Lower leg skin (tissue), 3 donors: ENCODE data around the gene TUBGCP6.

Source experiments
- POLR2A ChIP-seq, 2 donors: fragments of 450-650 bp; IDR thresholded peaks; one replicate each; pipeline ENCODE4 v1.6.1; 2016 to 2017; ENCODE audit warnings: antibody characterized with exemption in 2 of 2, mild to moderate bottlenecking in 1 of 2, moderate library complexity in 1 of 2
- TF ChIP-seq, protein P1 (sequence below), 3 donors: fragments of 450-650 bp; IDR thresholded peaks; one replicate each; pipeline ENCODE4 v1.5.1; 2016; ENCODE audit warnings: antibody characterized with exemption in 3 of 3, mild to moderate bottlenecking in 3 of 3, moderate library complexity in 2 of 3

DNA sequence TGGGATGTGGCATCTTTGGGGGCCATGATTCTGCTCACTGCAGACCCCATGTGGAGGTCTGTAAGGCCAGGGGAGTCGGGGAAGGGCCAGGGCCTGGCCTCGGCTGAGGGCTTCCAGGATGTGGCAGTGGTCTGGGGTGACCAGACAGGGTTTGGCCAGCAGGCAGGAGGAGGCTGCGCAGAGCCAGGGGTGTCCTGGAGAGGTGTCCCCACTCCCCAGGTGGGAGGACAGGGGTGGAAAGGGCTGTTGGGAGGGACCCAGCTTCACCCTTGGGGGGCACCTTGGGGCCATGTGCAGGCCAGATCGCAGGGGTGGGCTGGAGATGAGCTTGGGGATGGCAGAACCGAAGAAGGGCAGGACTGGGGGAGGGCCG lies 70.9 kb downstream of the TUBGCP6 start:
- TF ChIP-seq, protein P1, sequence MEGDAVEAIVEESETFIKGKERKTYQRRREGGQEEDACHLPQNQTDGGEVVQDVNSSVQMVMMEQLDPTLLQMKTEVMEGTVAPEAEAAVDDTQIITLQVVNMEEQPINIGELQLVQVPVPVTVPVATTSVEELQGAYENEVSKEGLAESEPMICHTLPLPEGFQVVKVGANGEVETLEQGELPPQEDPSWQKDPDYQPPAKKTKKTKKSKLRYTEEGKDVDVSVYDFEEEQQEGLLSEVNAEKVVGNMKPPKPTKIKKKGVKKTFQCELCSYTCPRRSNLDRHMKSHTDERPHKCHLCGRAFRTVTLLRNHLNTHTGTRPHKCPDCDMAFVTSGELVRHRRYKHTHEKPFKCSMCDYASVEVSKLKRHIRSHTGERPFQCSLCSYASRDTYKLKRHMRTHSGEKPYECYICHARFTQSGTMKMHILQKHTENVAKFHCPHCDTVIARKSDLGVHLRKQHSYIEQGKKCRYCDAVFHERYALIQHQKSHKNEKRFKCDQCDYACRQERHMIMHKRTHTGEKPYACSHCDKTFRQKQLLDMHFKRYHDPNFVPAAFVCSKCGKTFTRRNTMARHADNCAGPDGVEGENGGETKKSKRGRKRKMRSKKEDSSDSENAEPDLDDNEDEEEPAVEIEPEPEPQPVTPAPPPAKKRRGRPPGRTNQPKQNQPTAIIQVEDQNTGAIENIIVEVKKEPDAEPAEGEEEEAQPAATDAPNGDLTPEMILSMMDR (IDR thresholded peaks at IDR 0.05) = no peak
- TF ChIP-seq POLR2A (IDR thresholded peaks at IDR 0.05) = no peak
